CD14-positive monocyte (primary cell): ENCODE data around the gene GRK2. TPM values are rescaled to one million over a fixed set of nuclear protein-coding genes. Genes with fewer than 3 reads are reported as not detected.

Experiments
- DNase-seq, 3 donors: peaks; one replicate each; pipeline ENCODE4 v3.0.0-alpha.2; 2011 to 2022
- H2AFZ ChIP-seq: 2 replicates; pipeline ENCODE4 v1.6.0; 2012; ENCODE audit warnings: mild to moderate bottlenecking, low read depth, low read length, inconsistent platforms; ENCODE audit not compliant: insufficient read depth, poor library complexity, severe bottlenecking
- H3K27ac ChIP-seq, 2 donors: 1 replicate in 1 of 2; 2 replicates in 1 of 2; pipeline ENCODE4 v1.5.1; 2012 to 2013; ENCODE audit warnings: low read length in 2 of 2, control low read depth in 1 of 2, inconsistent platforms in 1 of 2, low read depth in 1 of 2, mild to moderate bottlenecking in 1 of 2
- H3K27me3 ChIP-seq, 2 donors: one replicate each; pipeline versions ENCODE4 v1.6.0 to v1.6.1; 2011 to 2013; ENCODE audit warnings: low read length in 2 of 2; ENCODE audit not compliant: control insufficient read depth in 2 of 2, insufficient read depth in 2 of 2
- H3K36me3 ChIP-seq, 2 donors: replicated peaks in 1 of 2; 1 replicate in 1 of 2; 2 replicates in 1 of 2; pipeline versions ENCODE4 v1.5.1 to v1.6.1; 2012 to 2013; ENCODE audit warnings: low read length in 2 of 2, control low read depth in 1 of 2, inconsistent platforms in 1 of 2, mild to moderate bottlenecking in 1 of 2; ENCODE audit not compliant: insufficient read depth in 2 of 2, control insufficient read depth in 1 of 2
- H3K4me1 ChIP-seq, 2 donors: 1 replicate in 1 of 2; 2 replicates in 1 of 2; pipeline versions ENCODE4 v1.5.1 to v1.6.1; 2012 to 2013; ENCODE audit warnings: low read length in 2 of 2, control low read depth in 1 of 2, inconsistent platforms in 1 of 2, mild to moderate bottlenecking in 1 of 2, moderate library complexity in 1 of 2; ENCODE audit not compliant: insufficient read depth in 2 of 2, control insufficient read depth in 1 of 2
- H3K4me2 ChIP-seq: replicated peaks from 2 replicates; pipeline ENCODE3; 2012; ENCODE audit warnings: low read length, moderate library complexity, mild to moderate bottlenecking; ENCODE audit not compliant: poor library complexity, severe bottlenecking; ENCODE audit errors: extremely low read depth
- H3K4me3 ChIP-seq, 3 experiments: fragments of 200-600 bp in 1 of 3; sonication (generic) in 1 of 3; replicated peaks in 1 of 3; 1 replicate in 2 of 3; 2 replicates in 1 of 3; pipeline ENCODE4 v1.5.1; 2011 to 2013; ENCODE audit warnings: low read length in 3 of 3, mild to moderate bottlenecking in 3 of 3, control low read depth in 2 of 3, low read depth in 2 of 3, inconsistent platforms in 1 of 3, moderate library complexity in 1 of 3
- H3K79me2 ChIP-seq: 2 replicates; pipeline ENCODE4 v1.6.0; 2012; ENCODE audit warnings: mild to moderate bottlenecking, control low read depth, inconsistent platforms, low read length, moderate library complexity; ENCODE audit not compliant: insufficient read depth
- H3K9ac ChIP-seq: 2 replicates; pipeline ENCODE4 v1.6.0; 2017; ENCODE audit warnings: low read length, mild to moderate bottlenecking; ENCODE audit not compliant: insufficient read depth, poor library complexity, severe bottlenecking
- H3K9me3 ChIP-seq, 2 donors: replicated peaks in 1 of 2; 1 replicate in 1 of 2; 2 replicates in 1 of 2; pipeline versions ENCODE4 v1.5.1 to v1.6.1; 2012 to 2013; ENCODE audit warnings: low read length in 2 of 2, control low read depth in 1 of 2; ENCODE audit not compliant: control insufficient read depth in 1 of 2, insufficient read depth in 1 of 2
- H4K20me1 ChIP-seq: 2 replicates; pipeline ENCODE4 v1.6.0; 2012; ENCODE audit warnings: mild to moderate bottlenecking, low read length, control low read depth, moderate library complexity; ENCODE audit not compliant: insufficient read depth
- H3K27ac Mint-ChIP-seq, 7 donors: one replicate each; pipeline ENCODE4 v1.8.0; 2020; ENCODE audit warnings: mild to moderate bottlenecking in 7 of 7, mixed read lengths in 7 of 7, moderate library complexity in 6 of 7, inconsistent platforms in 2 of 7
- H3K27me3 Mint-ChIP-seq, 3 donors: one replicate each; pipeline ENCODE4 v1.8.0; 2021 to 2022; ENCODE audit warnings: low read depth in 3 of 3, mild to moderate bottlenecking in 3 of 3, mixed read lengths in 3 of 3, moderate library complexity in 3 of 3, inconsistent platforms in 1 of 3
- H3K36me3 Mint-ChIP-seq, 2 donors: one replicate each; pipeline ENCODE4 v1.8.0; 2020; ENCODE audit warnings: mixed read lengths in 2 of 2, inconsistent platforms in 1 of 2, mild to moderate bottlenecking in 1 of 2
- H3K4me1 Mint-ChIP-seq: one replicate; pipeline ENCODE4 v1.8.0; 2020; ENCODE audit warnings: mild to moderate bottlenecking, mixed read lengths
- H3K4me3 Mint-ChIP-seq, 2 donors: one replicate each; pipeline ENCODE4 v1.8.0; 2020; ENCODE audit warnings: mild to moderate bottlenecking in 2 of 2, mixed read lengths in 2 of 2, moderate library complexity in 1 of 2
- H3K9me3 Mint-ChIP-seq, 7 donors: one replicate each; pipeline ENCODE4 v1.8.0; 2020 to 2022; ENCODE audit warnings: mixed read lengths in 7 of 7, mild to moderate bottlenecking in 6 of 7, moderate library complexity in 6 of 7, inconsistent platforms in 2 of 7
- WGBS: methylation state at CpG from one replicate; pipeline ENCODE4 v1.1.5; 2013; ENCODE audit warnings: missing lambda C conversion rate; ENCODE audit not compliant: insufficient coverage; 5-methylcytosine and 5-hydroxymethylcytosine counted together
- intact Hi-C, 2 donors: fragments of 100-400 bp; cut with micrococcal nuclease; formaldehyde crosslinking; loops; one replicate each; pipeline versions ENCODE4 v1.15.0 to v1.15.1; 2023
- polyA plus RNA-seq, 3 donors: library from polyadenylated mRNA; depleted of rRNA in 1 of 3; unstranded in 2 of 3; stranded (reverse) in 1 of 3; fragments of 300-500 nt in 2 of 3; fragments of >200 nt in 1 of 3; fragmentation: Illumina TruSeq in 2 of 3; gene quantifications; 1 replicate in 2 of 3; 2 replicates in 1 of 3; pipeline ENCODE4 v1.2.3, GENCODE V29; 2012 to 2021
- TF ChIP-seq, protein P1 (sequence below): fragments of 200-600 bp; IDR thresholded peaks from one replicate; pipeline ENCODE4 v1.8.0; 2022; ENCODE audit warnings: antibody characterized with exemption, mild to moderate bottlenecking

The GRK2 gene
- polyA plus RNA-seq, 3 donors = 34.9 to 777 (median 43.0) TPM

DNA sequence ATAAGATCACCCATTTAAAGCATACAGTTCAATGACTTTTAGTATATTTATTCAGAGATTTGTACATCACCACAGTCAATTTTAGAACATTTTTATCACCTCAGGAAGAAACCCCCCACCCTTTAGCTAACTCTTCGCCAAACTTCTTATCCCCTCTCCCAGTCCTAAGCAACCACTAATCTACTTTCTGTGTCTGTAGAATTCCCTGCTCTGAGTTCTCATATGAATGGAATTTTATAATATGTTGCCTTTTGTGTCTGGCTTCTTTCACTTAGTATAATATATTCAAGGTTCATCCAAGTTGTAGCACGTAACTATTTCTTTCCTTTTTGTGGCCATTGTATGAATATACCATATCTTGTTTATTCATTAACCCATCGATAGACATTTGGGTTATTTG is 26.4 kb downstream of the GRK2 start:
- Mint-ChIP-seq H3K27ac (peak overlapping the region; percentile 30 to 87 (median 70)), H3K36me3 (peaks cover 65 to 84% of the 10 kb centered on the region in 2 donors), H3K4me3 (peak overlapping the region in 1 of 2 donors; percentile 16), H3K4me1 (peaks cover 56% of the 10 kb centered on the region), H3K9me3 (peaks cover 3 to 15% (median 8%) of the 10 kb centered on the region in 7 donors), H3K27me3 (peaks cover 0 to 1% (median 0%) of the 10 kb centered on the region in 3 donors)
- no peak for DNase-seq
- Histone ChIP-seq H3K27me3 (no peaks in the 10 kb centered on the region), H3K79me2 (peaks cover 87% of the 10 kb centered on the region), H3K4me2 (peak overlapping the region; percentile 15), H2AFZ (no peak overlapping the region), H3K27ac (peak overlapping the region in 1 of 2 donors; percentile 74), H3K9ac (no peak overlapping the region), H3K4me3 (peak overlapping the region in 1 of 3 experiments; percentile 33), H3K36me3 (peaks cover 74 to 75% of the 10 kb centered on the region in 2 donors), H4K20me1 (peaks cover 85% of the 10 kb centered on the region), H3K4me1 (peaks cover 49 to 63% of the 10 kb centered on the region in 2 donors), H3K9me3 (peaks cover 3 to 6% of the 10 kb centered on the region in 2 donors)
- intact Hi-C loops = loop anchor here in 1 of 2 donors (1.0 kb wide), 1 partner anchor 11 kb away; the partner anchor contains the start of gene SSH3
- no CpG with 5 or more reads among the region's 3 CpGs for WGBS
- TF ChIP-seq, protein P1, sequence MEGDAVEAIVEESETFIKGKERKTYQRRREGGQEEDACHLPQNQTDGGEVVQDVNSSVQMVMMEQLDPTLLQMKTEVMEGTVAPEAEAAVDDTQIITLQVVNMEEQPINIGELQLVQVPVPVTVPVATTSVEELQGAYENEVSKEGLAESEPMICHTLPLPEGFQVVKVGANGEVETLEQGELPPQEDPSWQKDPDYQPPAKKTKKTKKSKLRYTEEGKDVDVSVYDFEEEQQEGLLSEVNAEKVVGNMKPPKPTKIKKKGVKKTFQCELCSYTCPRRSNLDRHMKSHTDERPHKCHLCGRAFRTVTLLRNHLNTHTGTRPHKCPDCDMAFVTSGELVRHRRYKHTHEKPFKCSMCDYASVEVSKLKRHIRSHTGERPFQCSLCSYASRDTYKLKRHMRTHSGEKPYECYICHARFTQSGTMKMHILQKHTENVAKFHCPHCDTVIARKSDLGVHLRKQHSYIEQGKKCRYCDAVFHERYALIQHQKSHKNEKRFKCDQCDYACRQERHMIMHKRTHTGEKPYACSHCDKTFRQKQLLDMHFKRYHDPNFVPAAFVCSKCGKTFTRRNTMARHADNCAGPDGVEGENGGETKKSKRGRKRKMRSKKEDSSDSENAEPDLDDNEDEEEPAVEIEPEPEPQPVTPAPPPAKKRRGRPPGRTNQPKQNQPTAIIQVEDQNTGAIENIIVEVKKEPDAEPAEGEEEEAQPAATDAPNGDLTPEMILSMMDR = no peak

DNA sequence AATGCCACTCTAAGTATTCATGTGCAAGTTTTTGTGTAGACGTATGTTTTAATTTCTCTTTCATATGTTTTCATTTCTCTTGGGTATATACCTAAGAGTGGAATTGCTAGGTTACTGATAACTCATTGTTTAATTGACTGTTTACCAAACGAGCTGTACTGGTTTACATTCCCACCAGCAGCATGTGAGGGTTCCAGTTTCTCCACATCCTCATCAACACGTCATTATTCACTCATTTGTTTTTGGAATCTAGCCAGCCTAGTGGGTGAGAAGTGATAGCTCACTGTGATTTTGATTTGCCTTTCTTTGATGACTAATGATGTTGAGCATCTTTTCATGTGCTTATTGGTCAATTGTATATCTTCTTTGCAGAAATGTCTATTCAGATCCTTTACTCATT is 26.8 kb downstream of the GRK2 start:
- H3K36me3 ChIP-seq = peaks cover 78 to 79% of the 10 kb centered on the region in 2 donors
- intact Hi-C loops = loop anchor here in 1 of 2 donors (1.0 kb wide), 1 partner anchor 10 kb away; the partner anchor contains the start of gene SSH3
- peaks cover 0 to 1% (median 0%) of the 10 kb centered on the region in 3 donors for H3K27me3 Mint-ChIP-seq
- H3K9me3 Mint-ChIP-seq = peaks cover 3 to 15% (median 8%) of the 10 kb centered on the region in 7 donors
- H3K4me3 Mint-ChIP-seq = no peak overlapping the region
- no peaks in the 10 kb centered on the region for H3K27me3 ChIP-seq
- peaks cover 66 to 84% of the 10 kb centered on the region in 2 donors for H3K36me3 Mint-ChIP-seq
- WGBS = no CpG with 5 or more reads among the region's 3 CpGs
- peak; percentile 64 to 83 (median 73) for DNase-seq
- peak overlapping the region in 1 of 3 experiments; percentile 33 for H3K4me3 ChIP-seq
- no peak overlapping the region for H3K9ac ChIP-seq
- peaks cover 45 to 59% of the 10 kb centered on the region in 2 donors for H3K4me1 ChIP-seq
- peak overlapping the region in 1 of 2 donors; percentile 74 for H3K27ac ChIP-seq
- H2AFZ ChIP-seq = no peak overlapping the region
- TF ChIP-seq, protein P1 = no peak
- H4K20me1 ChIP-seq = peaks cover 89% of the 10 kb centered on the region
- peak overlapping the region; percentile 15 for H3K4me2 ChIP-seq
- peaks cover 52% of the 10 kb centered on the region for H3K4me1 Mint-ChIP-seq
- peaks cover 3 to 6% of the 10 kb centered on the region in 2 donors for H3K9me3 ChIP-seq
- H3K27ac Mint-ChIP-seq = peak overlapping the region in 6 of 7 donors; percentile 37 to 87 (median 74)
- peaks cover 89% of the 10 kb centered on the region for H3K79me2 ChIP-seq
